ENCODE results near the gene PKIG.
"Not testable (repeated sequence)": the region's sequence is repeated elsewhere in the genome, so short reads cannot be mapped to it uniquely, and the experiment has no call there.

The PKIG gene

DNA sequence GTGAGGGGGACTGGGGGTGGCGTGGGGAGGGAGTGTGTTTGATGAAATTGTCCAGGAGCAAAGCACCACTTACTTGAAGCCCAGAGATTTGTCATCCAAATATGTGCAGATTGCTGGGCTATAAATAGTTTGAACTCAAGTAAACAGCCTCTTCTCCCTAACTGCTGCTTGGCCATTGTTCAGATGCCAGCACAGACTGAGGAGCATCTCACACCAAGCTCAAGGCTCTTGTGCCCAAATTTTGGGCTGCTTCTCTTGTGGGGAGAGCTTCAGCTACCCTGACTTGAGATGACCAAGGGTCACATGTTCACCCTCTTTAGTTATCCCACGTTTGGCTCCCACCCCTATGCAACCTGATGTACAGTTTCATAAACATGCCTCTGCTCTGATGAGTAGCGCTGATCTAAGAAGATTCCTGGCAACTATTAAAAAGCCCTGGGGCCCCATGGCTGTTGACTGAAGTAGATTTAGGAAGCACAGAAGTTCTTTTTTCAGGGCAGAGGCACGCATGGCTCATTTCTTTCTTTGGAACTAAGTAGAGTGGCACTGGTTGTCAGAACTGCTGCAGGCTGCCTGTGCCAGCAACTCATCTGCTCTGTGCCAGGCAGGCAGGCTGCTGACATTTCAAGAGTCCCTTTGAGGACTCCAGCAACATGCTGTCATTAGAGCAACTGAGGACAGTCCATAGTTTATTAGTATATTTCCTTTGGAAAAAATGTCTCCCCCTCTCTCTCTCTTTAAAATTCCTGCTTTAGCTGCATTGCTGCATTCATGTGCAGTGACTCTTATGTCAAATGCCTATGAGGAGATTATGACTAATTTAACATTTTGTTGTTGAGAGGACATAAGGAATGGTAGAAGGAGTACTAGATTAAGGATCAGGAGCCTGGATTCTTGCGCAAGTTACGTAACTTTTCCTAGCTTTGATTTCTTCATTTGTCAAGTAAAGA, 9.6 kb upstream of the PKIG start:
- DNase-seq, result no peak

DNA sequence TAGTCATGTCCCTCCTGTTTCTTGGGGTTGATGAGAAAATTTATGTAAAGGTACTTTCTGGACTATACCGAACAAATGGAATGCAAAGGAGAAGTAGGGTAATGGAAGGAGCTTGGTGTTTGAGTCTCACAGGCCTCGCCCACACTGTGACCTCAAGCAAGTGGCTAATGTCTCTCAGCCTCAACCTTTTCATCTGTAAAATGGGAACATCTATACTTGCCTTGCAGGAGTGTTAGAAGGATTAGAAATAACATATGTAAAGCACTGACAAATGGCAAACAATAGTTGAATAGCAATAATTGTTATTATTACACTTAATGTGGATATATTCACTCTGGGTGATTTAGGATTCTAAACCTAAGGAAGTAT, 8.9 kb upstream of the PKIG start:
- DNase-seq, result no peak

DNA sequence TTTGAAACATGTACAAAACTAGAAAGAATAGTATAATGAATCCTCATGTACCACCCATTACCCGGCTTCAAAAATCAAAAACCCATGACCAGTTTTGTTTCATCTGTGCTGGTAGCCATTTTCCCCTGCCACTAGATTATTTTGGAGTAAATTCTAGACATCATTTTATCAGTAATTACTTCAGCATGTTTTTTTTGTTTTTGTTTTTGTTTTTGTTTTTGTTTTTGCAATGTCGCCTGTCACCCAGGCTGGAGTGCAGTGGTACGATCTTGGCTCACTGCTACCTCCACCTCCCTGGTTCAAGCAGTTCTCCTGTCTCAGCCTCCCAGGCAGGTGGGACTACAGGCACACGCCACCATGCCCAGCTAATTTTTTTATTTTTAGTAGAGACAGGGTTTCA, 8.0 kb upstream of the PKIG start:
- no peak for DNase-seq

- no peak for DNase-seq
Observed at GRCh38 chr20:44576297-44576696, 6.1 kb upstream of the PKIG start.

- DNase-seq, result no peak
Observed at GRCh38 chr20:44579313-44580081, 2.9 kb upstream of the PKIG start.

DNA sequence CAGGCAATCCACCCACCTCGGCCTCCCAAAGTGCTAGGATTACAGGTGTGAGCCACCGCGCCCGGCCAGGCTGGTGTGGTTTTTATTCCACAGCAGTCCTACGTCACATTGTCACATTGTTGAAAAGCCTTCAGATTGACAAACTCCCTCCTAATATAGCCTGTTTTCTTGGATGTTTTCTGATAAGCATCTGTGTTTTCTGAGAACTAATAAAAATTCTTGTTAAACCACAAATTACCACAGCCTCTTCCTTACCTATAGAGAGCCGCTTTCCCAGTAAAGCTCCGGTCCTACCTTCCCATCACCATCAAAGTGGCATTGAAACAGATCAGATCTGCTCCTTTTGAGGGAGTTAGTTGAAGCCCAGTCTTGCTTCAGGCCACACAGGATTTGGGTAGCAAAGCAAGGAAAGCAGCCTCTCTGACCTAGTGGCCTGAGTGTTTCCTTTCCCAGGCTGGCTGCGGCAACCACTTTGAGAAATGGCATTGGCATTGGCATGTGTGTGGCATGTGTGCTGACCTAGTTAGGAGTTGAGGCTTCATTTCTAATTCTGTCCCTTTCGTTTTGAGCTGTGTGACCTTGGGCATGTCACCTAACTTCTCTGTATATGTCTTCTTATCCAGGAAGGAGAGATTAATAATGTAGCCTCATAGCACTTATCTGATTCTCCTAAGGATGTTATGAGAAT, 1.7 kb upstream of the PKIG start:
- no peak for DNase-seq

DNA sequence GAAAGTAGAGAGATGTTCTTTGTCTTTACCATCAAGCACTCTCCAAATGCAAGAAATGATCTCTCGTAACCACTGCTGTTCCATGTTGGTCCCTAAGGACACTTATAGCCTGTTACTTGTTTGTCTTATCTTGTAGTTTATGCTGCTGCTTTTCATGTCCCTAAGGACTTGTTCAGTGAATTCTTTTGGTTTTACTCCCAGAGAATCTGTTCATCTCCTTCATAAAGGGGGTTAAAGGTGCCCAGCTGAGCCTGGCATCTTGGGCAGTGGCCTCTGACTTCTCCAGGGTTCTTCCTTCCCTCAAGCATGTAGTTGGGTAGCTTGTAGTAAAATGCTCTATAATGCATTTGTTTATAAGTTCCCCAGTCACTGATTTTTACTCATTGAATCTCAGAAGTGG, 864 bp upstream of the PKIG start:
- no peak for DNase-seq

GRCh38 chr20:44583157-44583556, 778 bp downstream of the PKIG start:
- no peak for DNase-seq

DNA sequence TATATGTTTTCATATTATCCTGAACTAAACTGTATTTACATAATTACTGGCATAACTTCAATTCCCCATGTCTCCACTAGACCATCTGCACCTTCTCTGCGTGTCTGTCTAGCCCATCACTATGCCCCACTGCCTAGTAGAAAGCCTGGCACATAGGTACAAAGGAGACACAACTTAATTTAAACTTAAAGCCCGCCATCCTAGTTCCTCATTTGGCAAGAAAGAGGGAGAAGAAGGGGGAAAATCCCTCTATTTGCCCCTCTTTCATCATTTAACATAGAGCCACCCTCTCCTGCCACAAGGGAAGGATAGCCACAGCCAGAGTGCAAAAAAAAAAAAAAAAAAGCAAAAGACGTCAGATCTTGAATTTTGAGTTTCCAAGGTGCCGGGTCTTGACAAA, 1.8 kb downstream of the PKIG start:
- DNase-seq, result no peak

DNA sequence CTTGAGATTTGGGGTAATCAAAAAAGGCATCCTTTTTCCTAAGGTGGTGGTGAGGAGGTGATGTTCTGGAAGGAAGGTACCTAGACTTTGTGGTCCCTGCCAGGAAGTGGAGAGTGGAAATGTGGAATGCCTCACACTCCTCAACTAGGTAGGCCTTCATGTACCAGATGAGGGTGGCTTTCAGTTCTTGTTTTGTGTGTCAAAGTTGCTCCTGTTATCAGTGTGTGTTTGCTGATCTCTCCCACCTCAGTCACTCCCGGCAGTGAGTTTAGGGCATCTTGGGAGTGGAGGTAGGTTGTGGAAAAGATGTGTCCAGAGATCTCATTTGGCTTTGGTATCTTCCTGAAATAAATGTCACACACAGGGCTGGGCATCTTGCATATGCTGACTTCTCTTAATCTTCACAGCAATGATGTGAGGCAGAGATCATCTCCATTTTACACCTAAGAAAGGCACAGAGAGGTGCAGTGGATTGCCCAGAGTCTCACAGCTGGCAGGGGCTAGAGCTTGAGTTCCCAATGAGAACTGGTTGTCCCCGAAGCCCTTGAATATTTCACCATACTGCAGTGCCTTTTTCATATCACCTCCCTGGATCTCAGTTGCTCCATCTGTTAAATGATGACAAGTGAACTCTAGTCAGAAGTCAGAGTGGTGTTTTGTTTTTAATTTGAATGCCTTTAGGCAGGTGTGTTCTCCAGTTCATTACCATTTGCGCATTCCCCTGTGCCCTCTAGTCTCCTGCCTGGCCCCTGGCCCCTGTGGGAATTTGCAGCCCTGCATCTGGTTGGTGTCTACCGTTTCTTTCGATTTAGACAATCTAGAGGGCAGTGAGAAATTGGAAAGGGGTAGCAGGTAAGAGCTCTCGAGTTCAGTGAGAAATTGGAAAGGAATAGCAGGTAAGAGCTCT, 2.9 kb downstream of the PKIG start:
- DNase-seq, result no peak

- DNase-seq, result no peak
Observed at GRCh38 chr20:44586289-44586911, 4.0 kb downstream of the PKIG start.

- DNase-seq, result no peak
Observed at GRCh38 chr20:44587035-44587980, 4.9 kb downstream of the PKIG start.

DNA sequence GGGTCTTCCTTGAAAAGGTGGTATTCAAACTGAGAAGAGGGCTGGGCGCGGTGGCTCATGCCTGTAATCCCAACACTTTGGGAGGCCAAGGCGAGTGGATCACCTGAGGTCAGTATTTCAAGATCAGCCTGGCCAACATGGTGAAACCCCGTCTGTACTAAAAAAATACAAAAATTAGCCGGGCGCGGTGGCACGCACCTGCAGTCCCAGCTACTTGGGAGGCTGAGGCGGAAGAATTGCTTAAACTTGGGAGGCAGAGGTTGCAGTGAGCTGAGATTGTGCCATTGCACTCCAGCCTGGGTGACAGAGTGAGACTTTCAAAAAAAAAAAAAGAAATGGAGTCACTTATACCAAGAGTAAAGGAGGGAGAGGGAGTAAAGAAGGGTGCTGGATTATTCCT, 5.9 kb downstream of the PKIG start:
- DNase-seq, result not testable (repeated sequence)

- DNase-seq, result no peak
Observed at GRCh38 chr20:44589537-44589936, 7.2 kb downstream of the PKIG start.

GRCh38 chr20:44590980-44591778, 8.8 kb downstream of the PKIG start:
- no peak for DNase-seq

DNA sequence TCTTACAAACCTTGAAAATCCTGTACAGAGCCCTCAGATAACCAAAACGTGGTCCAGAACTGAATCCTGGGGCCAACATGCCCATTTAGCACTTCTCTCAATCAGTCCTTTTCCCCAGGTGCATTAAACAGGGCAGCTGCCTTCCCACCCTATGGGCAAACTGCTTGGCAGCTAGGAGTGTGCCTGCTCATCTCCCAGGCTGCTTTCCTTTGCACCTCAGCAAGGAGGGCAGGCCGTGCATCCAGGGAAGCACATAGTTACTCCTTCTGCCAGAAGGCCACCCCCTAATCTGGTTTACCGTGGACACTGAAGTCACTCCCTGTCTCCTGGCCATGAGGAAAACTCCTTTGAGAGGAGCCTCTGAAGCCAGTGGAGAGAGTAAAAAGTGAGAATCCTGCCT, 10.0 kb downstream of the PKIG start:
- DNase-seq, result no peak

- no peak for DNase-seq
Observed at GRCh38 chr20:44593751-44594150, 11.4 kb downstream of the PKIG start.

GRCh38 chr20:44594730-44595129, 12.4 kb downstream of the PKIG start:
- DNase-seq, result no peak

- DNase-seq, result no peak
Observed at GRCh38 chr20:44596010-44596409, 13.6 kb downstream of the PKIG start.

GRCh38 chr20:44596876-44597275, 14.5 kb downstream of the PKIG start:
- no peak for DNase-seq
